NCI-H345 treated with DMSO at 0.1 percent for 48 hours (cell line): ENCODE data around the gene EXOC3L1.

ENCODE experiments used
- DNase-seq: peaks from one replicate; lab custom pipeline; 2025; ENCODE audit not compliant: unreplicated experiment; lab: John Stamatoyannopoulos, UW

The EXOC3L1 gene

DNA sequence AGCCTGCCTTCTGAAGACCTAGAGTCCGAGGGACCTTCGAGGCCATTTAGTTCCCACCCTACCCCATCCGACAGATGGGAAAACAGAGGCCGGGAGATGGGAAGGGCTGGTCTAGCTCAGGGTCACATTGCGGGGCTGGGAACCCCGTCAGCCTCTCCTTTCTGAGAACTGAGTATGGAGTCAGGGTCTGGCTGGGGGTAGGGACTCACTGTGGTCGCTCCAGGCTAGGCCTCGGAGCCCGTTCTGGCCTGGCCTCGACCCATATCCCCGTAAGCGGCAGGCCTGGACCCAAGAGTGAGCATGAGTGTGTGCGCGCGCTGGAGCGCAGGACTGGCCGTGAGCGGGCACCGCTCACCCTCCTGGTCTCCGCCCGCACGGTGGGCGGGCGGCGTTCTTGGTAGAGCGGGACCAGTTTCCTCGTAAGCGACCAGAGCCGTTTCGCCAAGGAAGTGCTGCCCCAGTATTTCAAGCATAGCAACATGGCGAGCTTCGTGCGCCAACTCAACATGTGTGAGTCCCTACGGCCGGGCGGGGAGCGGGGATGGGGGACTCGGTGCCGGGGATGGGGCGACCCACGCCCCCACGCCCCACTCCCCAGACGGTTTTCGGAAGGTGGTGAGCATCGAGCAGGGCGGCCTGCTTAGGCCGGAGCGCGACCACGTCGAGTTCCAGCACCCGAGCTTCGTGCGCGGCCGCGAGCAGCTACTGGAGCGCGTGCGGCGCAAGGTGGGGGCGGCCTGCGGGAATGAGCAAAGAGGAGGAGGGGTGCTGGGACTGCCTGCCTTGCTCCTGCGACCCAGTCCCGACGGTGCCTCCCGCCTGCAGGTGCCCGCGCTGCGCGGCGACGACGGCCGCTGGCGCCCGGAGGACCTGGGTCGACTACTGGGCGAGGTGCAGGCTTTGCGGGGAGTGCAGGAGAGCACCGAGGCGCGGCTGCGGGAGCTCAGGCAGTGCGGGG lies 24.5 kb downstream of the EXOC3L1 start:
- DNase-seq, result no peak

DNA sequence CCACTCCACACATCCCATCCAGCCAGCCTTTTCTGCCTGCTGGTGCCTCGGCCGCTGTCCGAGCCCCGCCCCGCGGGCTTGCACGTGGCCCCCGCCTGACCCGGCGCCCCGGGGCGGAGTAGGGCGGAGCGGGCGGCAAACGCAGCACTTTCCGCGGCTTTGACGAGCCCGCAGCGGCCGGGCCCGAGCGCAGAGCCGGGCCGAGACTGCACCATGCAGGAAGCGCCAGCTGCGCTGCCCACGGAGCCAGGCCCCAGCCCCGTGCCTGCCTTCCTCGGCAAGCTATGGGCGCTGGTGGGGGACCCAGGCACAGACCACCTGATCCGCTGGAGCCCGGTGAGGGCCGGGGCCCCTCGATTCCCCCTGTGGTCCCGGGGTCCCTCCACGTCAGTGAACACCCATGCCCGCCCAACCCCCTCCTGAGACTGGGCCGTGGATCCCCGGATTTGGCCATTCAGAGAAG lies 25.3 kb downstream of the EXOC3L1 start, which contains the start of gene HSF4:
TSS of gene HSF4 (plus strand) at position 147 of the 463 bp plus-strand sequence. CDS start at position 214, 67 bp downstream.
- DNase-seq, result no peak

DNA sequence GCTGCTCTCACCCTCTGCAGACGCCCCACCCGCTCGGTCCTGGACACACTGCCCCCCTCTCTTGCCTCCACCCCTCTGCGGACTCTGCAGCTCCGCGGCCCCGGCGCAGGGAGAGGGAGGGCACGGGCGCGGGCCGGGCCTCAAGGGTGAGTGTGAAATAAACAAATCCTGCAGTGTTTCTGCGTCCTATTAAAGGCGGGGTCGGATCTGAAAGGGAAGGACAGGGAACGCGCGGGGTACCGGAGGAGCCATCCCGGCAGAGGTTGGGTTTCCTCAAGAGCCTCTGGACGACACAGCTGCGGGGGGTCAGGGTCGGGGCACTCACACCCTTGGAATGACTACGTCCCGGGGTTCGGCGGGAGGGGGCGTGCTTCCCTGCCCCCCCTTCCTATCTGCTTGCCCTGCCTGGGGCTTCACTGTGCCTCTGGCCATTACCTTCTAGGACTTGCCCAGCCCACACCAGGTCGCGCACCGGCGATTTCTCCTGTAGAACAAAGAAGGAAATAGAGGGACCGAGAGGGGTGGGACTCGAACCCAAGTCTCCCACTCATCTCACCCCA lies 25.9 kb downstream of the EXOC3L1 start:
- no peak for DNase-seq

DNA sequence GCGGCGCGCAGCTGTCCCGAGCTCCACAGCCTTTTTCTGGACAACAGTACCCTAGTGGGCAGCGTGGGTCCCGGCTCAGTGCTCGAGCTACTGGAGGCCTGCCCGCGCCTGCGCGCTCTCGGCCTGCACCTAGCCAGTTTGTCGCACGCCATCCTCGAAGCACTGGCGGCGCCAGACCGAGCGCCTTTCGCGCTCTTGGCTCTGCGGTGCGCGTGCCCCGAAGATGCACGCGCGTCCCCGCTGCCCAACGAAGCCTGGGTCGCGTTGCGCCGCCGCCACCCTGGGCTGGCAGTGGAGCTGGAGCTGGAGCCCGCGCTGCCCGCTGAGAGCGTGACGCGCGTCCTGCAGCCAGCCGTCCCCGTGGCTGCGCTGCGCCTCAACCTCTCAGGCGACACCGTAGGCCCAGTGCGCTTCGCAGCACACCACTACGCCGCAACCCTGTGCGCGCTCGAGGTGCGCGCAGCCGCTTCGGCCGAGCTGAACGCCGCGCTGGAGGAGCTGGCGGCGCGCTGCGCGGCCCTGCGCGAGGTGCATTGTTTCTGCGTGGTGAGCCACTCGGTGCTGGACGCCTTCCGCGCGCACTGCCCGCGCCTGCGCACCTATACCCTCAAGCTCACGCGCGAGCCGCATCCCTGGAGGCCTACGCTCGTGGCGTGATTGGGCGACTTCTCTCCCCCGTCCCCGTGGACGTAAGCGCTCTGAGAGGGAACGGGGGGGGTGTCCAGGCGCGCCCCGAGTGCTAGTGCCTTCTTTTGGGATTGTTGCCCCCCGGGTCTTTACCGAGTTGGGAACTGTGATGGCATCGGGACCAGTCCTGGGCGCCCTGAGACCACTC lies 26.6 kb downstream of the EXOC3L1 start:
- DNase-seq, result peak; percentile 51

DNA sequence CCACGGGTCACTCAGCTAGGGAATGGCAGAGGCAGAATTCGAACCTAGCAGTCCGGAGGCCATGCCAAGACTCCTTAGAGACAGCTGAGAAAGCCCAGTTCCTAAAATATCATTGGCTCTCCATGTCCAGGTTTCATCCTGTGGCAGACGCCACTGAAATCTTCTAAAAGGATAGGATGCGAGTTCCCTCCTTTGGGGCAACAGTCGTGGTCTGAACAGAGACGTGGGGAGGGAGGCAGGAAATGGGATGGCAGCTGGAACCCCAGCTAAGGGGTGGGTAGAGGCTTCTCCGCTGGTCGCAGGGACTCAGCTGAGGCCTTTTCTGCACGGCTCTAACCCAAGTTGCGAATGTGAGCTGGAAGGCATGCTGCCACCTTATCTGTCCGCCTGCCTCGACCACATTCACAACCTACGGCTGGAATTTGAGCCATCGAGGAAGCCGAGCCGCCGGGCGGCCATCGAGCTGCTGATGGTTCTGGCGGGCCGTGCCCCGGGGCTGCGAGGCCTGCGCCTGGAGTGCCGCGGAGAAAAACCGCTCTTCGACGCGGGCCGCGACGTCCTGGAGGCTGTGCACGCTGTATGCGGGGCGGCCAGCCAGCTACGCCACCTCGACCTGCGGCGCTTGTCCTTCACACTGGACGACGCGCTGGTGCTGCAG lies 27.3 kb downstream of the EXOC3L1 start:
- DNase-seq, result no peak

DNA sequence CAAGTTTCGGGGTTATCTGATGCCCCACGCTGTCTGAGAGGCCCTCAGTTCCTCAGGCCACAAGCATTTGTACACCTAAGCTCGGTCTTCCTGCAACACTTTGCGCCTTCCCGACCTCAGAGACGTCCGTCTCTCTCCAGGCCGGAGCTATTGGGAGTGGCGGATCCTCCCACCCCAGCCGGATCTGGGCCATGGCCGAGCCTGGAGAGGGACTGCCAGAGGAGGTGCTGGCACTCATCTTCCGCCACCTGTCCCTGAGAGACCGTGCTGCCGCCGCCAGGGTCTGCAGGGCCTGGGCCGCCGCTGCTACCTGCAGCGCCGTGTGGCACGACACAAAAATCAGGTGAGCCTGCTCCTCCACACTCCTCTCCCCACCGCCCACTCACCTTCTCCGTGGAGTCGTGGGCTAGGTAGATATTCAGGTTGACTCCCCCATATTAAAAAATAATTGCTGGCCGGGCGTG lies 28.3 kb downstream of the EXOC3L1 start:
- DNase-seq, result no peak

DNA sequence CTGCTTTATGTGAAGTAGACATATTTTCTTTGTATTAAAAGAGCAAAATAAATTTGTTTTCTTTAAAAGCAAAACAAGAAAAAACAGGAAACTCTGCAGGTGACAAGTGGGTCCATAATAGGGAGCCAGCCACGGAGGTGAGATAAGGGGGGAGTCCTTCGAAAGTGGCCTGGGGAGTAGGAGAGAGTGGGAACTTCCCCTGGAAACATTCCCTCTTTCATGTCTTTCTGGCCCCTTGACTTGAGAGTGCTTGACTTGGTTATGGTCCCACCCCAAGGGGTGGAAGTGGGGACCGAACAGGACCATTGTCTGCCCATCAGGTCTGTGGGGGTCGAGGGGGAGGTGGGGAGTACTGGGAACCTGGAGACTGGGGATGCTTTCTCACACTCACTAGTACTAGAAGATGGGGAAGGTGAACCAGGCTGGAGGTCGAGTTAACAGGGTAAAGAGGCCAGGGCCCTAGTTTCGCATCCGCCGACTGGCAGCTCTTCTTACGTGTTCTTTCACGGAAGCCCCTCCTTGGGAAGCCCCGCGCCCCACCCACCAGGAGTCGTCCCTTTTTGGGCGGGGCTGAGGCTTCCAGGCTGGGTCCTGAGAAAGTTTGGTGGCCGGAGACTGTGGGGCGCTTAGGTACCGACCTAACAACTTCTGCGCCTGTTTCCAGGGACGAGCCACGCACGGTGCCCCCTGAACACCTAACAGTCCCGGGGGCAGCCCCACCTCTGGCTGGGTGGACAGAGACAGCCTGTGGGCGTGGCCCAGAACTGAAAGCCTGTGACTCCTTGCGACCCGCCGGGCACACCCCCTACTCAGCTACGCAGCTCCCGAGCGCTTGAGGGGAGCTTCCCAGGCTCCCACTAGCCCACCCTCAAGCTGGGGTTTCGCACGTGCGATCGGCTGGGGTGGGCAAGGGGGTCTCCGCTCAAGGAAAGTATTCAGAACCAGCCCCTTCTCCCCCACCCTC lies 31.0 kb downstream of the EXOC3L1 start:
- no peak for DNase-seq

DNA sequence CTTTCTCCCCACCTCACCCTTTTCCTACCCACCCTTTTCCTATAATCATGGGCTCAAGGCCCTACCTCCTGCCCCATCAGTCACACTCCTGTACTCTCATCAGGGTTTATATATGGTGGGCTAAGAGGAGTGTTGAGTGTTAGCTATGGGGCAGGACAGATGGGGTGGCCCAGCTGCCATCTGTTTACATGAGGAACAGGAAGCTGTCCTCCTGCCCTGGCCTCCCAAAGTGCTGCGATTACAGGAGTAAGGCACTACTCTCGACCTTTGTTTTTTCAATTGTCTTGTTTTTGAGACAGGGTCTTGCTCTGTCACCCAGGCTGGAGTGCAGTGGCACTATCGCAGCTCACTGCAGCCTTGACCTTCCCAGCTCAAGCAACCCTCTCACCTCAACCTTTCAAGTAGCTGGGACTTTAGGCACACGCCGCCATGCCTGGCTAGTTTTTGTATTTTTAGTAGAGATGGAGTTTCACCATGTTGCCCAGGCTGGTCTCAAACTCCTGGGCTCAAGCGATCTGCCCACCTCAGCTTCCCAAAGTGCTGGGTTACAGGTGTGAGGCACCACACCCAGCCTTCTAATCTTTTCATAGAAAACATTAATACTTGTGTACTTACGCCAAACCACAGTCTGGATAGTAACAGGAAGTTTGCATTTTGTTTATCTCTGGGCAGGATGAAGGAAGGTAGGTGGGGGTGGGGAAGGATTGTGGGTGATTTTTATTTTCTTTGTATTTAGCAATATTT lies 31.9 kb downstream of the EXOC3L1 start:
- DNase-seq, result no peak

DNA sequence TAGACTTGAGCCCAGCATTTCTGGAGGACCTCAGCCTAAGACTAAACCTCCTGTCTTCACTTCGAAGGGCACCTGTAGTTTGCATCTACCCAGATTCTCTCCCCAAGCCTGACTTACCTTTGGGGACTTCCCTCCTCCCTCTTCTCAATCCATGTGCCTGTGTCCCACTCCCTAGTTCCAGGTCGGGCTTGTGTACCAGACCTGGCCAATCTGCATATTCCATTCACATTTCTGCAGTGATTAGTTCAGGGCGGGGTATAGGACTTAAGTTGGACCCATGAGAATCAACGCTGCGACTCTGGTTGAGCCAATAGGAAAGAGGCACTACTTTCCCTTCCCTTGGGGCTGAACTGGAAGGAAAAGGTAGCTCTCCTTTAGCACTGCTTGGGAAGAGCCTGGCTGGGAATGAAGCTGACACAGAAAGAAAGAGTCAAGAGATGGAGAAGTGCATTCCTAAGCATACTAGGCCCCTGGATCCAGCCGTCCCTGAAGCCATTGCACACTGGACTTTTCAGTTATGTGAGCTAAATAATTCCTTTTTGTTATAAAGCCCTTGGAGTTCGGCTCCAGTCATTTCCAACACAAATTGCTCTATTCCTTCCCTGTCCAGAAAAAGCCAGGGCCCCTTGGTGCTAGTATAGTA lies 32.7 kb downstream of the EXOC3L1 start:
- no peak for DNase-seq

DNA sequence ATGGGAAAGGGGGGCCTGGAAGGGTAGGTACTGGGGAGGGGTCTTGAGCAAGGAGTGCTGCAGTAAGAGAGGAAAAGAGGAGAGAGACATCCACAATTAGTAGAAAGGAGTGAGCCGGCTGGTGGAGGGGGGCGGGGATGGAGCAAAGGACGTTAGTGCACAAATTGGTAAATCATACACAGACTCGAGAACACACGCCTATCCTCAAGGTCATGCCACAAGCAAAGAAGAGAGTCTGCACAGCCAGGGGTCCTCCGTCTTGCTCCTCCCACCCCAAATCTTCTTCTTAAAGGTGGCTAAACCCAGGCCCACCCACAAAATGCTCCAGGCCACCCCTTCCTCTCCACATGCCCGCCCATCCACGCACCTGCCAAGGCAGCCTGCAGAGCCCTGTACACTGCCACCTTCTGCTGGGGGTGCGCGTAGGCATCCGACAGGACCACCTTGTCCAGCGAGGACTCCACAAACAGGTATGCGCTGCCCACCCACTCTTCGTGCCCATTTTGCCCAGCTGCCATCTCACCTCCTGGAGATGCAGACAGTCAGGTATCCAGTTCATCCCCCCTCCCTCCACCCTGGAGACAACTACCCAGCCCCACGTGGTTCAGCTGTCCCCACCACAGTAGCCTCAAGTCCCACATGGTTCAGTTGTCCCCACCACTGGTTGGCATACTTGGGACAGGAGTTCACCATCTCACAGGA lies 33.6 kb downstream of the EXOC3L1 start:
- no peak for DNase-seq

DNA sequence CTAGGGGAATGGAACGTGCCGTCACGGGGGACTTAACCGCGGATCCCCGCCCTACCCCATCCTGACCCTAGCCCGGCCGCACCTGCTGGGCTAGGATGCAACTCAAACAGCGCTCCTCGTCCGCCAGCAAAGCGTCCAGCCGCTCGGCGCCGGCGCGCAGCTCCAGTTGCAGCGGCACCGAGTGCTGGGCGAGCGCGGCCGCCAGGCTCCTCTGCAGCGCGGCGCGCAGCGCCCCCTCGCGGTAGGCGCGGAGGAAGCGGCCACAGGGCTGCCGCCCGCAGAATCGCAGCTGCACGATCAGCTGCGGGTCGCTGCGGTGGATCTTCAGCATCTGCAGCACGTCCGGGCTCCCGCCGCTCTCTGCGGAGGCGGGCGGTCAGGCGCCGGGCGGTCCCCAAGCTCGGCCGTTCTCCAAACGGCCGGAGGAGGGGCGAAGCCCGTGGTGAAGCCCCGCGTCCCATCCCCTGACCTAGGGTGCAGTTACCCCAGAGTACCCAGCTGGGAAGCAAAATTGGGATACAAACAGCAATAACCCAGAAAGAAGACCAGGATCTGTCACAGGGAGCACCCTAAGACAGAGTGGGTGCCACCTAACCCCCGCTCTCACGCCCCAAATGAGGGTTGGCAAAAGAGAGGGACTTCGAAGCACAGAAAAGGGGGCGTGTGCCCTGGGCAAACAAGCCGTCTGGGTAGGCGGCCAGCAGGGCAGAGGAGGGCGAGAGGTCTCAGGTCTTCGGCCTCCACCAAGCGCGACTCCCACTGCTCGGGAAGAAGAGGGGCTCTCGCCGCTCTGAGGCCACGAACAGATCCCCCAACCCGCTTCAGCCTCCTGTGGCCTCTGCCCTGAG lies 34.4 kb downstream of the EXOC3L1 start:
- no peak for DNase-seq

DNA sequence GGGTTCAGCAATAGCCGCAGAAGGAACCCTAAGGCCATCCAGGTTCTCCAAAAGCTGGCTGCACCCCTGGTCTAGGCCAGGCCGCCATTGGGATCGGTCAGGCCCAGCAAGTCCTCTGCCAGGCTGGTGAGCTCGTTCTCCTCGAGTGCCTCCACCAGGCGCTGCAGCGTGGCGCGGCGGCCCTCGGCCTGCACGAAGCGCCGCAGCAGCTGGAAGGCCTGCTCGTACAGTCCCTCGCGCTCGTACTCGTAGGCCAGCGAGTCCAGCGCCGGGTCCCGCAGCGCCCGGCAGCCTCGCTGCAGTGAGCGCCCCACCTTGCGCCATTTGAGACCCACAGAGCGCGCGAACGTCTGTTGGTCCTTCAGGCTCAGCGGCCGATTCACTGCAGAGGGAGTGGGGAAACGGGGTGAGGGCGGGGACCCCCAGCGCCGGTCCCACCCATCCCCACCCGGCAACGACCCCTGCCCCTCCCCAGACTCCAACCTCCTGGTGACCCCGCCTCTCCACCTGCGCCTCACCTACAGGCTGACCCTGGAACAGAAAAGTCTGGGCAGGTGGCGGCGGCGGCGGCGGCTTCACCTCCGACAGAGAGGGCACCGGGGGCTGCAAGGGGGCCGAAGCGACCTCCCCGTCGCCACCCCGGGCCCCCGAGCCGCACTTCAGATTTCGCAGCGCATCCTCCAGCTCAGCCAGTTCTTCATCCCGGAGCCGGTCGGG lies 35.2 kb downstream of the EXOC3L1 start:
- DNase-seq, result no peak

DNA sequence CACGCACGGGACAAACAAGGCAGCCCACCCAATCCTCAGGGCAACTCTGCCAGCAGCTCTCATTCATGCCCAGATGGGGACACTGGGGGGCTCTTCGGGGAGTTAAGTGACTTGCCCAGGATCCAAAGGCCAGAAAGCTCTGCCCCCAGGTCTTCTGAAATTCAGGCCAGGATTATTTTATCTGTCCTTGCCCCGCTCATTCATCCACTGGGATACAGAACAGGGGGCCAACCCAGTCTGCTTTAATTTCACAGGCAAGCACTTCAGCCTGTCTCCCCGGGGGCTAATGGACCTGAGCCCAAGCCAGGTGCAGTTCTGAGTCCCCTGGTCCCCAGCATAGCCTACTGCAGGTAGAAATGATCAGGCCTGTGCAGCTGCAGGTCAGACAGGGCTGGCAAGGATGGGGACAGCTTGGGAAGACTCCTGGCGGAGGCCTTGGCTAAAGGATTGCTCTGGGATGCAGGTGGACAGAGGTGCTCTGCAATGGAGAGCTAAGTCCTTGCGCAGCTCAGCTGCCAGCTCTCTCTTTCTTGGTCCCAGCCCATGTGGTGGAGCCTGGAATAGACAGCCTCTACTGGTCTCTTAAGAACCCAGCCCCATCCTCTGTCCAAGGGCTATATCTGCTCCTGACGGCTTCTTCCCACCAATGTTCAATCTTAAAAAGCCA lies 38.4 kb downstream of the EXOC3L1 start:
- no peak for DNase-seq

DNA sequence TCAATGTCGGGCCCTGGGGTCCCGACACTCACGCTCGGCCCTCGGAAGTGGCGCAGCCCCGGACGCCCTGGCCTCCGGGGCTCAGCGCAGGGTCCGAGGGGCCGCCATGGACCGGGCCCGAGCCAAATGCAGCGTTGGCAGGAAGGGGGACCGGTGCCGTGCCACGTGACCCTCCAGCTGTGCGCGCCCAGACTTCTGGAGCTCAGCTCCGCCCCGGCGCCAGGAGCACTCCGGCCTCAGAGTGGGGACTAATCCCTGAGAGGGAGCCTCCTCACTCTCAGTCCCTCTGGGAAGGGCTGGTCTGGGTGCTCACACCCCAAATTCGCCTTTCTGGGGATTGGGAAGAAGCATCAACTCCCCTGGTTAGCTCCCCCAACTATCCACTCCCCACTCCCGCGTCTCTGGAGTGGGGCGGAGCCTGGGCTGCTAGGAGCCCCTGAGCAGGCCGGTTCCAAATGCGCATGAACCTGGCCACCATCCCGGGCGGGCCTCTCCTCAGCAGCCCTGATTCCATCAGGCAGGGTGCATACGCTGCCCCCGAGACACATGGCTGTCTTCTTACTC lies 39.0 kb downstream of the EXOC3L1 start, which contains the start of gene B3GNT9:
TSS of gene B3GNT9 (minus strand) at position 166 of the 564 bp plus-strand sequence. CDS start 513 bp downstream, outside the sequence.
- DNase-seq, result no peak
